ENCODE results near the gene C1QTNF8. TPM values are rescaled to one million over a fixed set of nuclear protein-coding genes. Genes with fewer than 3 reads are reported as not detected.

Gene C1QTNF8
- total RNA-seq, 1 donor, result not detected

- DNase-seq (ENCODE audit: insufficient read length, low spot score, missing footprints), result no peak
- Histone ChIP-seq H3K79me2 (ENCODE audit: insufficient read depth, low read length) (no peaks in the 10 kb centered on the region), H3K4me1 (ENCODE audit: insufficient read depth, low read length) (no peaks in the 10 kb centered on the region), H3K4me2 (ENCODE audit: insufficient read depth, low read length) (no peak overlapping the region), H3K27me3 (ENCODE audit: insufficient read depth, low read length) (peaks cover 19% of the 10 kb centered on the region), H2AFZ (ENCODE audit: low read length) (no peak overlapping the region), H3K36me3 (ENCODE audit: insufficient read depth, low read length) (no peaks in the 10 kb centered on the region), H3K4me3 (ENCODE audit: insufficient read depth, low read length) (no peak overlapping the region), H3K27ac (ENCODE audit: low read depth, low read length) (no peak overlapping the region), H4K20me1 (ENCODE audit: insufficient read depth, low read length) (no peaks in the 10 kb centered on the region), H3K9me3 (ENCODE audit: low read depth, low read length) (no peaks in the 10 kb centered on the region)
- TF ChIP-seq, protein P1, sequence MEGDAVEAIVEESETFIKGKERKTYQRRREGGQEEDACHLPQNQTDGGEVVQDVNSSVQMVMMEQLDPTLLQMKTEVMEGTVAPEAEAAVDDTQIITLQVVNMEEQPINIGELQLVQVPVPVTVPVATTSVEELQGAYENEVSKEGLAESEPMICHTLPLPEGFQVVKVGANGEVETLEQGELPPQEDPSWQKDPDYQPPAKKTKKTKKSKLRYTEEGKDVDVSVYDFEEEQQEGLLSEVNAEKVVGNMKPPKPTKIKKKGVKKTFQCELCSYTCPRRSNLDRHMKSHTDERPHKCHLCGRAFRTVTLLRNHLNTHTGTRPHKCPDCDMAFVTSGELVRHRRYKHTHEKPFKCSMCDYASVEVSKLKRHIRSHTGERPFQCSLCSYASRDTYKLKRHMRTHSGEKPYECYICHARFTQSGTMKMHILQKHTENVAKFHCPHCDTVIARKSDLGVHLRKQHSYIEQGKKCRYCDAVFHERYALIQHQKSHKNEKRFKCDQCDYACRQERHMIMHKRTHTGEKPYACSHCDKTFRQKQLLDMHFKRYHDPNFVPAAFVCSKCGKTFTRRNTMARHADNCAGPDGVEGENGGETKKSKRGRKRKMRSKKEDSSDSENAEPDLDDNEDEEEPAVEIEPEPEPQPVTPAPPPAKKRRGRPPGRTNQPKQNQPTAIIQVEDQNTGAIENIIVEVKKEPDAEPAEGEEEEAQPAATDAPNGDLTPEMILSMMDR (IDR thresholded peaks at IDR 0.05; ENCODE audit: extremely low read depth, low read depth, low read length), result no peak
These were observed 25.0 kb upstream of the C1QTNF8 start for GRCh38 chr16:1121009-1121408.

- Histone ChIP-seq H3K4me1 (ENCODE audit: insufficient read depth, low read length) (no peaks in the 10 kb centered on the region), H3K79me2 (ENCODE audit: insufficient read depth, low read length) (no peaks in the 10 kb centered on the region), H3K4me2 (ENCODE audit: insufficient read depth, low read length) (no peak overlapping the region), H2AFZ (ENCODE audit: low read length) (no peak overlapping the region), H3K36me3 (ENCODE audit: insufficient read depth, low read length) (no peaks in the 10 kb centered on the region), H4K20me1 (ENCODE audit: insufficient read depth, low read length) (no peaks in the 10 kb centered on the region), H3K27me3 (ENCODE audit: insufficient read depth, low read length) (peaks cover 19% of the 10 kb centered on the region), H3K9me3 (ENCODE audit: low read depth, low read length) (no peaks in the 10 kb centered on the region), H3K27ac (ENCODE audit: low read depth, low read length) (no peak overlapping the region), H3K4me3 (ENCODE audit: insufficient read depth, low read length) (no peak overlapping the region)
- TF ChIP-seq, protein P1 (IDR thresholded peaks at IDR 0.05; ENCODE audit: extremely low read depth, low read depth, low read length), result no peak
- no peak for DNase-seq (ENCODE audit: insufficient read length, low spot score, missing footprints)
These were observed 24.5 kb upstream of the C1QTNF8 start for GRCh38 chr16:1120577-1120941.

- H3K27me3 ChIP-seq (ENCODE audit: insufficient read depth, low read length), result peaks cover 19% of the 10 kb centered on the region
- H3K4me1 ChIP-seq (ENCODE audit: insufficient read depth, low read length), result no peaks in the 10 kb centered on the region
- no peak overlapping the region for H3K4me2 ChIP-seq (ENCODE audit: insufficient read depth, low read length)
- H3K4me3 ChIP-seq (ENCODE audit: insufficient read depth, low read length), result no peak overlapping the region
- no peak overlapping the region for H2AFZ ChIP-seq (ENCODE audit: low read length)
- no peak for DNase-seq (ENCODE audit: insufficient read length, low spot score, missing footprints)
- H3K27ac ChIP-seq (ENCODE audit: low read depth, low read length), result no peak overlapping the region
- TF ChIP-seq, protein P1 (IDR thresholded peaks at IDR 0.05; ENCODE audit: extremely low read depth, low read depth, low read length), result no peak
- no peaks in the 10 kb centered on the region for H3K36me3 ChIP-seq (ENCODE audit: insufficient read depth, low read length)
- no peaks in the 10 kb centered on the region for H4K20me1 ChIP-seq (ENCODE audit: insufficient read depth, low read length)
- no peaks in the 10 kb centered on the region for H3K9me3 ChIP-seq (ENCODE audit: low read depth, low read length)
- no peaks in the 10 kb centered on the region for H3K79me2 ChIP-seq (ENCODE audit: insufficient read depth, low read length)
These were observed 23.9 kb upstream of the C1QTNF8 start for GRCh38 chr16:1119766-1120576.

- TF ChIP-seq, protein P1 (IDR thresholded peaks at IDR 0.05; ENCODE audit: extremely low read depth, low read depth, low read length), result no peak
- H3K79me2 ChIP-seq (ENCODE audit: insufficient read depth, low read length), result no peaks in the 10 kb centered on the region
These were observed 23.1 kb upstream of the C1QTNF8 start for GRCh38 chr16:1119129-1119528.

More at GRCh38 chr16:1119129-1119528, 23.1 kb upstream of the C1QTNF8 start:
- Histone ChIP-seq H3K4me1 (ENCODE audit: insufficient read depth, low read length) (no peaks in the 10 kb centered on the region), H4K20me1 (ENCODE audit: insufficient read depth, low read length) (no peaks in the 10 kb centered on the region), H3K27me3 (ENCODE audit: insufficient read depth, low read length) (peaks cover 19% of the 10 kb centered on the region), H2AFZ (ENCODE audit: low read length) (no peak overlapping the region), H3K4me3 (ENCODE audit: insufficient read depth, low read length) (no peak overlapping the region), H3K27ac (ENCODE audit: low read depth, low read length) (no peak overlapping the region), H3K9me3 (ENCODE audit: low read depth, low read length) (no peaks in the 10 kb centered on the region), H3K36me3 (ENCODE audit: insufficient read depth, low read length) (no peaks in the 10 kb centered on the region), H3K4me2 (ENCODE audit: insufficient read depth, low read length) (no peak overlapping the region)
- DNase-seq (ENCODE audit: insufficient read length, low spot score, missing footprints), result no peak
